Measurements from ENCODE around the gene SYNRG.

GRCh38 chr17:37513711-37514110 is 95.5 kb downstream of the SYNRG start:
- TF ChIP-seq EZH2 (IDR thresholded peaks at IDR 0.05; ENCODE audit: low read length, unreplicated experiment) (no peak), CTCF (conservative IDR thresholded peaks at IDR 0.05; ENCODE audit: low read depth, low read length) (no peak)
